Stimulated activated CD4-positive, alpha-beta T cell treated with anti-CD3 and anti-CD28 coated beads, Interleukin-1b, Interleukin-23, amount 100 ng/mL, for 24 hours (primary cell): Measurements from ENCODE around the gene TSPAN17.
A peak's percentile ranks its signal among the peaks of the same experiment; 100 is the strongest.

ENCODE experiments used
- DNase-seq, 4 experiments: peaks; one replicate each; pipeline ENCODE4 v3.0.0-alpha.2; 2020; ENCODE audit warnings: low read depth in 4 of 4, low spot score in 1 of 4

The TSPAN17 gene

DNA sequence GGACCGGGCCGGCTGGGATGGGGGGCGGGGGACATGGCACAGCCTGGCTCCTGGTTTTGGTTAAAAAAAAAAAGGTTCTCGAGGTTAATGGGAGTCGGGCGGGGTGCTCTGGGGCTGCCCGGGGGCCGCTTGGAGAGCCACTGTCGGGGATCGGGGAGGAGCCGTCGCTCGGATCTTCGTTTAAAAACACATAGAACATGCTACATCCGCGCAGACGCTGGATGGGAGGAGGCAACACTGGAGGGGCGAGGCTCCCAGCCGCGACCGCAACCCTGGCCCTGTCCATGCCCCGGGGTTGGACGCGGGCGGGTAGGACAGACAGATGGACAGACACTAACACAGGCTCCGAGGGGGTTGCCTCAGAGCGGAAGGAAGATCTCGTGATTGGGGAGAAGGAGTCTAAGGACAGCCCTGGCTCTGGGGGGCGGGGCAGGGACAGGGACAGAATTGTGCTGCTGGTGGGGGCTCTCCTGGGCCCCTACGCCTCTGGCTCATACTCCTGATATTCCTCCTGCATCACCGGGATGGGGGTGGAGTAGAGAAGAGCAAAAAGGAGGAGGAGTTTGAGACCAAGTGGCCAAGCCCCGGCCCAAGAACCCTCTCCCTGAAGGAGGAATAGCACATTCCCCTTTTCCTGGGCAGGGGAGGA lies 26.8 kb upstream of the TSPAN17 start:
- DNase-seq: no peak

DNA sequence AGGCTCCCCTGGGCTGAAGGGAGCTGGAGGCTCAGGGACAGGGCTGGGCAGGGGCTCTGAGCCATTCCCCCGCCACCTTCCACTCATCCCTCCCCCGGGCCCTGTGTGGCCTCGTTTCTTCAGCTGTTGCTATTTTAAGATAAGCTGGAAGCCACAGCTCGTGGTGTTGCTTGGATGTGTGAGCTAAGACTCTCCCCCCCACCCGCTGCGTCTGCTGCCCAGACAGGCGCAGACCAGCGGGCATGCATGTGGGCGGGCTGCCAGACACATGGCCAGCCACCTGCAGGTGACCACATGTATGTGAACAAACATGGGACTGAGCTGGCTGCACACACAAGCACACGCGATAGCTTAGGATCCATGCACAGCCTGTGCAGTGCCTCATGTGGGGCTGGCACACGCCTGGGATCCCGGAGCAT lies 25.6 kb upstream of the TSPAN17 start:
- no peak for DNase-seq

DNA sequence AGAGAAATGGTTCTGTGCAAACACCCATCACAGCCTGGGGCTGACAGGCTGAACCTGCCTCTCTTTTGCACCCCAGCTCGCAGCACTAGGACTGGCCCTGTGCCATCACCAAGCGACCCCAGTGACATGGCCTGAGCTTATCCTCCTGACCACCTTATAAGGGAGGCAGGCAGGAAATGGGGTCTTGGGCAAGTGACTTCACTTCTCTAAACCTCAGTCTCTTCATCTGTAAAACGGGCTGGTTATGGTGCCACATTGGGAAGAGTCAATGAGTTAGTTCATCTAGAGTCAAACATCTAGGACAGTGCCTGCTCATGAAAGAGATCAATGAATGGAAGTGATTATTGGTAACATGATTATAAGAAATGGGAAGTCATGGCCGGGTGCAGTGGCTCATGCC lies 23.1 kb upstream of the TSPAN17 start:
- no peak for DNase-seq

DNA sequence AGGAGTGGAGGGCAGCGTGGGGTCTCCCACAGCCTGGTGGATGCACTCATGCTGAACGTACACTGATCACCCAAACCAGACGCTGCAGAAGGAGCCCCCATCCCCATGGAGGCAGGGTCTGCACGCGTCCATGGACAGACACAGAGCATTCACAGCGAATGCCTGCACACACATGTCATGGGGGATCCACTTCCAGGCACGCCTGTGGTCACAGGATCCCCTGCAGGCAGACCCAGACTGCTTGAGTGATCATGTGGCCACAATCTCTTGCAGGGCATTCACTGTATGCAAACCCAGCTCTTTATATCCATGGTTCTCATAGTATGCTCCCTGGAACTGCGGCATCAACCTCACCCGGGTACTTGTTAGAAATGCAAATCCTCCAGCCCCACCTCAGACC lies 22.3 kb upstream of the TSPAN17 start:
- no peak for DNase-seq

DNA sequence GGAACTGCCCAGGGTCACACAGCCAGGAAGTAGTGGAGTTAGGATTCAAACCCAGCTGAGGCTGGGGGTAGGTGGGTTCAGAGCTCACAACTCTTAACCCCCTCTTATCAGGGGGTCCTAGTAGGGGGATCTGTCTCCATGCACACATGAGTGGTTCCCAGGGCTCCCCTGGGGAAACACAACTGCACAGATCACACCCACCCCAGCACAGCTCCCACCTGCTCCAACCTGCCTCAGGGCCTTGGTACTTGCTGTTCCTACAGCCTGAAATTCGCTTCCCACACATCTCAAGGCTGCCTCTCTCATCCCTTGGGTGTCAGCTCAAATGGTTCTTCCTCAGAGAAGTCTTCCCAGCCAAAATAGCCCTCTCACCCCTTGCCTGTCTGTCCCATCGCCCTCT lies 21.8 kb upstream of the TSPAN17 start:
- DNase-seq: no peak

DNA sequence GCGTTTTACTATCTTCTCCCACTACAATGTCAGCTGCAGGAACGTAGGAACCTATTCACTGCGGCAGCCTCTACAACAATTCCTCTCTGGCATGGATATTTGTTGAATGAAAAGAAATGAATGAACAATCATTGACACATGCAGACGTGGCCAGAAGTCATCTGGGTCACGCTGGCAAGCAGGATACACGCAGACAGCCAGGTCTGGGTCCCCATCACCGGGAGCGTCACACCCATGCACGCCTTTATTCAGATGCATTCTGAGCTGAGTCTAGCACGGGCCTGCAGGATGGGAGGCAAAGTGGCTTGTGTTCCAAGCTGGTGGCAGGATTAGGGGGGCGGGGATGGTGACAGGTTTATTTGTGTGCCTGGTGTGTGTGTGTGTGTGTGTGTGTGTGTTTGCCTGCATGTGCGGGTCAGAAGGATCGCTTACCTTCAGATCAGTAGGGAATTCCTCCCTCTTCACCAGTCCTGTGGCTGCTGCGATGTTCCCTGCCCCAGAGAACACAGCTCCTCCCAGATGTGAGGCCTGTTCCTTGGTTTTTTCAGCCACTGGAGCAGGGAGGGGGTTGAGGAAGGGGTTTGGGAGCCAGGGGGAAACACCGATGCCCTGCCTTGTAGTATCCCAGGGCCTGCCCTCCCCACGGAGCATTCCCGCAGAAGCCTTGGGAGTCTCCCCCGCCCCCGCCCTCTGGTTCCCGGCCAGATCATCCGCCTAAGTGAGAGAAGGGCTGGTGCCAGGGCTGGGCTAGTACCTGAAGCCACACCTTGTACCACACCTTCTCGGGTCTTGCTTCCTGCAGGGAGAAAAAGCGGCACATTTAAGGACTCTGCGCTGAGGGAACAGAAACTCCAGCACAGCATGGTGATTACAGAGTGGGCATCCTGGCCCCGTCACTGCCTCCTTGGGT lies 21.1 kb upstream of the TSPAN17 start:
- no peak for DNase-seq

DNA sequence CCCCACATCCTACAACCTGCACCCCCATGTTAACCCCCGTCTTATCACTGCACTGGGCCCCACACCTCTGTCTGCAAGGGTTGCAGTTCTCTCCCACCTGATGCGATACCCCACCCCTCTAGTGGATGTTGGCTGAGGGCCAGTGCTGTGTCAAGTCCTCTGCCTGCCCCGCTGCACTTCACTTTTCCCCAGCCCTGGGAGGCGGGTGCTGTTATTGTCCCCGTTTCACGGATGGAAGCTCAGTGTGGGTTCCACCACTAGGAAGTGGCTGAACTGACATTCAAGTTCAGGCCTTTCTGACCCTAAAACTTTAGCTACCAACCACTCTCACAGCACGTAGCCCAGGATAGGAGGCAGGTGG lies 20.4 kb upstream of the TSPAN17 start:
- no peak for DNase-seq

DNA sequence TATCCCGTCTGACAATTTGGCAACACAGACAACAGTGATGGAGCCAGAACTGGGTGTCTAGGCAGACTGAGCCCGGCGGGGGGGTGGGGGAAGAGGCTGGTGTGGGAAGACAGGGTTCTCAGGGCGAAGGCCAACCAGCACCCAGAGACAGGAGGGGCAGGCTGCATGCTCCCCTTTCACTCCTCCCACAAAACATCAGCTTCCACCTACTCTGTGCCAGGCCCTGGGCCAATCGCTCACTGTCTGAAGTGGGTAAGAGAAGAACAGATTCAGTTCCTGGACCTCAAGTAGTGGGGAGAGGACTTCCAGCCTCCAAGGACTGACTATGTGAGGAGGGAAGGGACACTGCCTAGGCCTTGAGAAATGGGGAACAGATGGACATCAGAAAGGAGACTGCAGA lies 19.7 kb upstream of the TSPAN17 start:
- no peak for DNase-seq

DNA sequence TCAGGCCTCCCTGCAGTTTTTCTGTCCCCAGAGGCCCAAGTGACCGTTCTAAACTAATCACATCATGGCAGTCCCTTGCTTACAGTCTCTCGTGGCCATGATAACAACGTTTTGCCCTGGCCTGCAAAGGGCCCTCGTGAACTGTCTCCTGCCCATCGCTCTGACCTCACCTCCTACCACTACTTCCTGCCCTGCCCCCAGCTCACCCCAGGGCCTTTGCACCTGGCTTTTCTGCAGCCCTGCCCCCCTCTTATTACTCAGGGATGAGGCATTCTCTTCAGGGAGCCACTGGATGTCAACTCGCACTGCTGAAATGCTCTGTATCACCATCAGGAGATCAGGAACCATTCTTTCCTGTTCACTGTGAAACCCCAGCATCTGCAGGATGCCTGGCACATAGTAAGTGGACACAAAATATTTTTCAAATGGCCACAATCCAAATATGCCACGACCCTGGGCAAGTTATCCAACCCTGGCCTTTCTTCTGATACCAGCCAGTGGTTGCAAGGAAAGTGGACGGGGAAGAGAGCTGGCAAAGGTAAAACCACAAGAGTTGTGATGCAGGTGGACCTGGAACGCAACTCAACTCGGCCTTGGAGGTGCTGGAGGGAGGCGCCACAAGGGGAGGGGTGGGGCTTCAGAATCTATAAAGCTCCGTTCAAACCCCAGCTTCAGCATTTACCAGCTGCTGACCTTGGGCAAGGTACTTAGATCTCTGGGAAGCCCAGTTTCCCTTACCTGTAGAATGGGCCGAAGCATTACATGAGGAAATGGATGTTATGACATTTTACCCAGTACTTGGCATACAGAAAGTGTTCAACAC lies 18.7 kb upstream of the TSPAN17 start:
- no peak for DNase-seq

DNA sequence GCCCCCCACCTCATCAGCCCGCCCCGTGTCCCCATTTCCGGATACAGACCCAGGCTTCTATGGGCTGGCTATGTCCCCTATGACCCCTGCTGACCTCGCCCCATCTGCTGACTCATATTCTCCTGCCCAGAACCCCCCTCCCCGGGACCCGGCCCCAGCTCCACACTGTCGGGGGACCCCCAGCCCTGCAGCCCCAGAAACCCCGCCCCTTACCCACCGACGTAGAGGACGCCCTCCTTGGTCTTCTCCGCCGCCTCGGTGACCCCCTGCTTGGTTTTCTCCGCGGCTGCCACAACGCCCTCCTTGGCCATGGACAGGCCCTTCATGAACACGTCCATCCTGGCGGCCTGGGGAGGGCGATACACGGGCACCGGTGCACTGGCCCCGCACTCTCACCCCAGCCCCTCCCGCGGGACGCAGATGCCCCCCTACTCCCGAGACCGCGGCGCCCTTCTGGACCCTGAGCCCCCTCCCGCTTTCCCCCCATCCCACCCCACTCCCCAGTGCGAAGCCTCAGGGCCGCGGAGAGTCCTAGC lies 17.9 kb upstream of the TSPAN17 start:
- DNase-seq: no peak

DNA sequence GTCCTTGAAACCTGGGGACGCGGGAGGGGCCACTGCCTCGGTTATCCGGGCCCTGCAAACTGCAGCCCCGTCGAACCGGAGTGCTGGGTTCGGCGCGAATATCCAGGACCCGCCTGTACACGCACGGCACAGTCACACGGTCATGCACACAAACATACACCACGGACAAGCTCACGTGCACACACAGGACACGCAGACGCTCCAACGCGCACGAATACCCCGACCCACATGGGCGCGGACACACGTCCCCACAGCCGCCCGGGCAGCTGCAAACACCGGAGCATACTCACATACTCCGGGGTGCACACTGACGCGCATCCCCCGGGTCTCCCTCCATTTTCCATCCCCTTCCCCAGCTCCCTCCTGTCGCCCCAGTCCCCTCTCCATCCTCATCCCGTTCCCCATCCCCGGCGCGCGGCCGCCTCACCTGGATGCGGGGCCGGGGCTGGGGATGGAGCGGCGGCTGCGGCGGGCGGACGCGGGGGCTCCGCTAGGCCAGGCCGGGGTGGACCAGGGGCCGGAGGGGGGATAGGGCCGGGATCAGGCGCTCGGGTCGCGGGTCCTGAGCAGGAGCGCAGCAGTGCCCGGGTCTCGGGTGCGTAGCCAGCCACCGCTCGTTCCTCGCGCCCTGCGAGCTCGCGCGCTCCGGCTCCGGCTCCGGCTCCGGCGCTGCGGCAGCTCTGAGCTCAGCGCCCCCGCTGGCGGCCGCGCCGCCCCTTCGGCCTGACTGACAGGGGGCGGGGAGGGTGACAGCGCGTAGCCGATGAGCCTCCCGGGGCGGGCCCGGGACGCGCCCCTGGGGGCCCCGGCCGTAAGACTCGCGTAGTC lies 17.2 kb upstream of the TSPAN17 start, which contains the start of the genes EIF4E1B and SNCB:
TSS of gene EIF4E1B (plus strand) at position 823 of the 828 bp plus-strand sequence. CDS start 12,113 bp downstream, outside the sequence.
TSS of gene SNCB (minus strand) at position 682 of the 828 bp plus-strand sequence. CDS start 880 bp downstream, outside the sequence.
- DNase-seq: peak in 3 of 4 experiments; percentile 28 to 61 (median 46)

DNA sequence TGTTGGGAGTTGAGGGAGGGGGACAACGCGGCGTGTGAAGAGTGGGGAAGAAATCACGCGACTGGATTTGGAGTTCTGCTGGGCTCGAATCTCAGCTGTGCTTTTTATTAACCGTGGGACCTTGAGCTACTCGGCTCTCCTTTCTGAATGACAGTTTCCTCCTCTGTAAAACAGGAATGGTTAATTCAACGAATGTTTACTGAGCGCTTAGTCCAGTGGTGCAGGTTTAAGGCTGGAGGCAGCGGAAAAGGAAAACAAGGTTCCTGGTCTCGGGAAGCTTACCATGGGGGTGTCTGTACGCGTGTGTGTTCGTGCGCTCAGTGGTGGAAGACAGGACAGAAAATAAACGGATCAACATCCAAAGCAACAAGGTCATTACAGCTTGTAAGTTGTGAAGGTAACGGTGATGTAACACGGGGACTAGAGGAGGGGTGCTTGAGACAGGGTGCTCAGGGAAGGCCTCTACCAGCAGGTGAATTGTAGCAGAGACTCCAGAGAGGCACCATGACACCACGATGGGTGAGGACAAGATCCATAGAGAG lies 16.5 kb upstream of the TSPAN17 start:
- no peak for DNase-seq

DNA sequence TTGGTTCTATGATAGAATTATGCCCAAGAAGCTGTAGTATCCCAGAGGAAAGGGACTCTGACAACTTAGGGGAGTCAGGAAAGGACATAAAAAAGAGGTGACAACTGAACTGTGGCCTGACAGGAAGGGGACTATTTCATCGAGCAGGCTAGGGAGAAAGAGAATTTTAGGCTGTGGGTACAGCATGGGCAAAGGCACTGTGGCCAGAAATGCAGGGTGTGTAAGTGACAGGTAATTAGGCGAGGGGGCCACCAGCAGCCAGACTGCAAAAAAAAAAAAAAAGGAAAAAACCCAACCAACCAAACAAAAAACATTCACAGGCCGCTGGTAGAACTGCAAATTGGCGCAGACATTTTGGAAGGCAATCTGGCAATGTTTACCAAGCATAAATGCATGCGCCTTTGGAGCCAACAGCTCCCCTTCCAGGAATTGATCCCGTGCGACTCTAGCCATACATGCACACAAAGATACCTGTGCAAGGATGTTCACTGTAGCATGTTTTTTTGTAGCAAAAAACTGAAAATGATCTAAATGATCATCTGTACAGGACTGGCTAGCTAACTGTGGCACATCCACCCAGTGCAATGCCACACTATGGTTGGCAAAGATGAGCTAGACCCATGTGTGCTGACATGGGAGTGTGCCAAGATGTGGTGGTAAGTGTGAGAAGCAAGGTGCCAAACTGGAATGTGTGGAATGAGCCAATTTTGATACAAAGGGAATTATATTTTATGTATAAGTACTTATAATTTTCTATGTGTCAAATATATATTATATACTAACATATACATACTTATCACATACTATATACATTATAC lies 15.7 kb upstream of the TSPAN17 start:
- no peak for DNase-seq

DNA sequence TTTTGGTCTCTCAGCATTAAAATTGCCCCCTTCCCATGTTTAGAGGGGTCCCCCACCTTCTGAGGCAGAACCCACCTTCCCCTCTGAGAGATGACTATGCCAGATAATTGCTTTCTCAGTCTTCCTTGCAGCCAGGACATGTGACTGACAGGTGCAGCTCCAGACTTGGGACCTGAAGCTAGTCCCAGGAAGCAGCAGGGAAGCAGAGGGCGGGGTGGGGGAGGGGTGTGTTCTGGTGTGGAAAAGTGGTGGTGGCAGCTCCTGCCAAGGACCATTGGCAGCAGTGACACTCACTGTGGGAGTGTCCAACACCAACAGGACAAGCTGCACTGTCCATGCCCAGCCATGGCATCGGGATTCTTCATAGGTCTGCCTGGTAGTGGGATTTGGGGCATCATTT lies 14.5 kb upstream of the TSPAN17 start:
- no peak for DNase-seq

DNA sequence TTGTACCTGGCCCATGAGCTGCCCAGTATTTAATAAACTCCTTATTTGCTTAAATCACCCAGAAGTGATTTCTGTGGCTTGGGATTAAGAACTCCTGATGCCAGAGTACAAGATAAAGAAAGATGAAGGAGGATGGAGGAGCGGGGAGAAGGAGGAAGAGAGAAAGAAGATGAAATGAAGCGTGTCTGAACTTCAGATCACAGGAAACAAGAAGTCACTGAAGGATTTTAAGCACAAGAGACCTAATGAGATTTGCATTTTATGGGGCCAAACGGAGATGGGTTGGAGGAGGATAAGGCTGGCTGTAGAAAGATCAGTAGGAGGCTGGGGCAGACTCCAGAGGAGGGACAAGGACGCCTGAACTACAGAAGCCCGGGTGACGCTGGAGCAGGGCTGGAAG lies 13.7 kb upstream of the TSPAN17 start:
- DNase-seq: no peak

DNA sequence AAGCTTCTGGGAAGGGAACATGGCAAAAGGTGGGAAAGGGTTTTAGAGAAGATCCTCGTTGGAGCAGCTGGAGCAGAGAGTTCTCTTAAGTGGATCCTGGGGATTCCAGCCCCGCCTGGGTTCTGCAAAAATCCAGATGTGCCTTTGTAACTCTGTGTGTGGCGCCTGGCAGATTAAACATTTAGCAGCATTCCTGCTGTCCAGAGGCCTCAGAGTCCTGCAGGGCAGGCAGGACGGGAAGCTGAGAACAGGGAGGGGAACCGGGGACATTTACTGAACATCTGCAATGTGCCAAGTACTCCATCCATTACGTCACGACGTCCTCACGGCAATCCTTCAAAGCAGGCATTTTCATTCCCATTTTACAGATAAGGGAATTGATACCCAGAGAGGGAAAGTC lies 10.9 kb upstream of the TSPAN17 start:
- no peak for DNase-seq

DNA sequence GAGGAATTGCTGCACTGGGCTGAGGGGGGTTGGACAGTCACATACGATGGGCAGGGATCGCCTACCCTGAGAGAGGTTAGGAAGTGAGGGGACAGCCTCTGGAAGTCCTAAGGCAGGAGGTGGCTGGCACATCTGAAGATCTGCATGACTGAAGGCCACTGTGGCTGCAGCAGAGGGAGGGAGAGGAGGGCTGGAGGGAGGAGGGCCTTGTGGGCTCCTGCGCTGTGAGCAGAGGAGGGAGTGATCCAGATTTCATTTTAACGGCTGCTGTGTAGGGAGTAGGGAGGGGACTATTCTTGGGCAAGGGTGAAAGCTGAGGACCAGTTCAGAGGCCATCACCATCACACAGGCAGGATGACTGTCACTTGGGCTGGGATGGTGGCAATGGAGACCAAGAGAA lies 9.7 kb upstream of the TSPAN17 start:
- DNase-seq: no peak

DNA sequence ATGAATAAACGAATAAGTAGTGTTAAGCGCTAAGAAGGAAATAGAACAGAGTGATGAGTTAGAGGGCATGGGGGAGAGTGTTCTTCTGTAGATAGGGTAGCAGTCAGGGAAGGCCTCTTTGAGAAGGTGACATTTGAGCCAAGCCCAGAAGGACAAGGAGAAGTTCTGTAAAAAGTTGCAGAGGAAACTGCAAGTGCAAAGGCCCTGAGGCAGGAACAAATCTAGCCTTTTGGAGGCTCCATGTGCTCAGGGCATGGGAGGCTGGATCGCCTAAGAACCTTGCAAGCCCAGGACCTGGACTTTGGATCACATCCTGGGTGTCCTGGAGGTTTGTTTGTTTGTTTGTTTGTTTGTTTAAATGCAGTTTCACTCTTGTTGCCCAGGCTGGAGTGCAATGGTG lies 8.8 kb upstream of the TSPAN17 start:
- DNase-seq: no peak

DNA sequence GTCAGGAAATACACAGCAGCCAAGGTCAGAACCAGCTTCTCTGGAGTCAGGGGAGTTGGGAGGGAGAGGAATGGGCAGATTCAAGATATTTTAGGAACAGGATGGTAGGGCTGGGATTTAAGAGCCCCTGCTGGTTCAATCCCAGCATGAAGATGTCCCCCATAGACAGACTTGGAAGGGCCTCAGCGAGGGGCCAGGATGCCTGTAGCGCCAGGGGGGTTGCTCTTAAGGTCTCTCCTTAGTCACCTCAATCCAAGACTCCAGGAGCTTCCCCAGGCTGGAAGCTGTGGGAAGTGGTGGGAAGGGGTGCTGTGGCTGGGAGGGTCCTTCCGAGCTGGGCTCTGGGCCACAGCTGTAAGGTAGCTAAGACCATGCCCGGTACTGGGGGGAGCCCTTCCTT lies 8.1 kb upstream of the TSPAN17 start:
- DNase-seq: no peak
